HG03342 (cell line): Measurements from ENCODE around the gene NTSR2.
"Not testable (repeated sequence)": the region's sequence is repeated elsewhere in the genome, so short reads cannot be mapped to it uniquely, and the experiment has no call there.

Experiments
- ATAC-seq: cut with Tn5 transposase; IDR thresholded peaks from one replicate; pipeline ENCODE4 v1.9.1; 2021; ENCODE audit warnings: mild to moderate bottlenecking, moderate library complexity; ENCODE audit not compliant: unreplicated experiment

The NTSR2 gene

DNA sequence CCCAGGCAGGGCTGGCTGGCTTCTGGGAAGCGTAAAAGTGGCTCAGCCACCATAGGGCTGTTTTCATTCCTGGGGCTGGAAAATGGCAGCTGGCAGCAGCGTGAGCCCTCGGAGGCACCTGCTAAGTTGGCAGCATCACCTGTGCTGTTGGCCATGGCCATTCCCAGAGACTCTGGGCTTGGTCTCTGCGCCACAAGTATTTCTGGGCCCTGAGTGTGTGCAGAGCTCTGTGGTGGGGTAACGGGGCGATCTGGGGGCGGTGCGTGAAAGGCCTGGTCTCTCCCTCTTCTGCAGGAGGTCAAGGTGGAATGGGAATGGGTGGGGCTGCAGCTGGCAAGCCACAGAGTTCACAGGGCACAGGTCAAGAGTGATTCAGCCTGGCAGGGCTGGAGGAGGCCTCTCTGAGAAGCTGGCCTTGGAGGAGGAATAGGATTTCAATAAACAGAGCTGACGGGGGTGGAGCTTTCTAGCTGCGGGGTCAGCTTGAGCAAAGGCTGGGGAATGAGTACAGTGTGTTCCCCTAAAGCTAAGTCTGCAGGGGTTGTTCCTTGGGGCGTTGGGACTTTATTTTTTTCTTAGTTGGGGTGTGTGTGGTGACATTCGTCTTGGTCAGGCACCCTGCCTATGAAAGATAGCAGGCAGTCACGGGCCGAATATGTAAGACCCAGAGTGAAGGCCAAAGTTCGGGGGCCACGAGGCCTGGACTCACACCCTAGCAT, 10.3 kb upstream of the NTSR2 start:
- no peak for ATAC-seq

DNA sequence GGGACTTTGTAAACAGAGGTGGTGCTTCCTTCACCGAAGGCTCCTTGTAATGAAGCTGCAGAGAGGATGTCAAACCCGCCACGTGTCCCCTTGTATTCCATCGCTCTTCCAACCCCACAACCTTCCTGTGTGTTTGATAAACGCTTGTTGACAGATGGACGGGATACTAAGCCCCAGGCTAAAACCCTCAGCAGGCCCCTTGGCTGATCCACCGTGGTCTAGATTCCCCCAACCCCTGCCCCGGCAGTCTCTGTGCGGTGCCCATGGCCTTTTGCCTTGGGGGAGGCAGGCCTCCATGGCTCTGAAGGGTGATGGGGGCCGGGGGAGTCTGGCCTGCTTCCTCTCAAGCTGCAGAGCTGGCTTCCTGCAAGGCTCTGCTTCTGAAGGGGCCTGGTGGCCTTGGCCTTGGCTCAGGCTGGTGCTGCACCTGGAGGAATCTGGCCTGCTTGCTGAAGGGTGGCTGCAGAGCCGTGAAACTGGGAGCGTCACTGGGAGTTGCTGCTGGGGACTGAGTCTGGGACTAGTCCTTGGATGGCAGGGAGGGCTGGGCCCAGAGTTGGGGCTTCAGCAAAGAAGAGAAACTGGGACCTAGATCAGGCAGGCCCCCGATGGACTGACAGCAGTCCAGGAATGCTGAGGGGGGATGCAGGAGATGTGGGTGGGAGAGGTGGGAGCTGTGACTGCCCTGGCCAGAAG, 9.6 kb upstream of the NTSR2 start:
- ATAC-seq, result no peak

DNA sequence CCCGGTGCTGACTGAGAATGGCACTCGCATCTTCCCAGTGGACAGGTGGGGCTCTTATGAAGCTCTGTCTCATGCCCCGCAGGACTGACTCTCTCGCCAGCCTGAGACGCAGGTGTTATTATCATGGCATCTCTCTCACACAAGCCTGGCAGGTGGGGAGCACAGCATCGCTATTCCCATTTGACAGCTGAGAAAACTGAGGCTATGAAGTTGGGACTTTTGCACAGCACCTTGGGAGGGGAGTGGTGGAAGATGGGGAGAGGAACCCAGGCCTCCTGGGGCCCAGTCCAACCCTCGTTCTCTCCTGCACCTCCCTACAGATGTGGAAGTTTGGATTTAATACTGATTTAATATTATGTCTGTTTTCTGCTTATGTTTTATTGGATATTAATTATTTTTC, 9.0 kb upstream of the NTSR2 start:
- ATAC-seq, result no peak

DNA sequence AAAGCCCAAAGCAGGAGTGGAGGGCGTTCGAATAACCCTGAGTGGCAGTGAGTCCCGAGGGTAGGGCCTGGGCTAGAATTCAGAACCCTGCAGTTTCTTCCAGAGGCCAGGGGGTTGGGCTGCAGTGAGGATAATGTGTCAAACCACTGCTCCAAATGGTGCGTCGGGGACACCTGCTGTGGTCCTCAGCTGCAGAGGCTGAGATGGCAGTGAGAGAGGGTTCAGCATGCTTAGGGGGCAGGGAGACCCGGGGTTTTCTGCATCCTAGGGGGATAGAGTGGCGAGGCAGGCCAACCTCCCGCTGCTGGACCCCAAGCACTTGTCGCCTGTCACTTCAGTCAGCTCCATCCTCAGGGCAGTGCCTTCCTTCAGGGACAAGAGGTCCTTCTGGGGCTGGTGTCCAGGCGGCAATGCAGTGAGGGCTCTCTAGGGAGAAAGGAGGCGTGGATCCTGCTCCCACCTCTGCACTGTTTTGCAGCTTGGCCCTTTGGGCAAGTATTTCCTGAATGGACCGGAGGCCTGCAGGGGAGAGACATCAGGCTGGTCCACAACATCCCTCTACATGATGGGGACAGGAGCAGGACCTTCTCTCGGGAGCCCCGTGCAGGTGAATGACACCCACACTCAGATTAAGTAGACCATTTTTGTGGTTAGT, 8.4 kb upstream of the NTSR2 start:
- ATAC-seq, result no peak

DNA sequence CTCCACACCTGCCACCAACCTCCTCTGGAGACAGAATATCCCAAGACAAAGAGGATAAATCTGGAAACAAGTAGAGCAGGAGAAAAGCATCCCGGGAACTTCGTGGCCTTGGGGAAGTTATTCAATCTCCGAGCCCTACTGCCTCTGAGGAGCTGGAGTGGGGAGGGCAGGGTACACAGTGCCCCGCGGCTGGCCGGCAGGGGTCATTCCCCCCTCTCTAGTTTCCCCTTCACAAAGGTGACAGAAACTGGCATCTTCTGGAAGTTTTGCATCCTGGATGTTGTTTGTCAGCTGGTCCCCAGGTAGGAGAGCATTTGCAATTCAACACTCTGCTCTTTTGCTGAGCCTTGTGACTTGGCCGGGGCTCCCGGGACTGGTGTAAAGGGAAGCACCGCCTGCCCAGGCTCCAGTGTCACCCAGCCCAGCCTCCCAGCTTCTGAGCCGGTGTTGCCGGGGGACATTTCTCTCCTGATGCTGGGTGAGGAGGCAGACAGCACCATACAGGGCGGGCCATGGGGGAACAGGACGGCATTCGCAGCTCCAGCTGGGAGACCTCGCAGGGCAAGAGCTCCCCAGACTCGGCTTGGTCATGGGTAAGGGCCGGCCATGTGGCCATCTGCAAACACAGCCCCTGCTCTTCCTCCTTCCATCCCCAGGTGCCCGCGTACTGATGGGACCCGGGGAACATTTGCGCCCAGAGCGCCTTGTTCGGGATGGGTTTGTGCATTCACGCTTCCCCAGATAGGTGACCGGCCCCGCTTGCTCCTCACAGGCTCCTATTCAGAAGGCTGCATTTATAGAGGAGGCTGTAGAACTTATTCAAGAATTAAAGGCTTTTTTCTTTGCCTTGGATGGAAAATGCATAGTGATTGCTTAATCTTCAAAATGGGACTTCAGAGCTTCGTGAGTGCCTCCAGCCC, 7.4 kb upstream of the NTSR2 start:
- ATAC-seq, result no peak

DNA sequence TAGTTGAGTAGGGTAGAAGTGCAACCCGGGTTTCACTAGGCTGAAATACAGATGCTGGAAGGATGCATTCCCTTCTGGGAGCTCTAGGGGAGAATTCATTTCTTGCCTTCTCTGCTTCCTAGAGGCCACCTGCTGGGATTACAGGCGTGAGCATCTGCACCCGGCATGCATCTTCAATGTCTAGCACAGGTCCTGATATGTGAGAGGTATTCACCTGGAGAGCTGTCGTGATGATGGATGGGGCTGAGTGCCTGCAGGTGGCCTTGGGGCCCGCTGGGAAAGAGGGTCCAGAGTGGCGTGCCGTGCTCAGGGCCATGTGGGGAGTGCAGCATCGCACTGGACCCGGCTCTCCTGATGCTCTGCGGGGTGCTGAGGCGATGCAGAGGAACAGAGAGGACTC, 6.6 kb upstream of the NTSR2 start:
- no peak for ATAC-seq

DNA sequence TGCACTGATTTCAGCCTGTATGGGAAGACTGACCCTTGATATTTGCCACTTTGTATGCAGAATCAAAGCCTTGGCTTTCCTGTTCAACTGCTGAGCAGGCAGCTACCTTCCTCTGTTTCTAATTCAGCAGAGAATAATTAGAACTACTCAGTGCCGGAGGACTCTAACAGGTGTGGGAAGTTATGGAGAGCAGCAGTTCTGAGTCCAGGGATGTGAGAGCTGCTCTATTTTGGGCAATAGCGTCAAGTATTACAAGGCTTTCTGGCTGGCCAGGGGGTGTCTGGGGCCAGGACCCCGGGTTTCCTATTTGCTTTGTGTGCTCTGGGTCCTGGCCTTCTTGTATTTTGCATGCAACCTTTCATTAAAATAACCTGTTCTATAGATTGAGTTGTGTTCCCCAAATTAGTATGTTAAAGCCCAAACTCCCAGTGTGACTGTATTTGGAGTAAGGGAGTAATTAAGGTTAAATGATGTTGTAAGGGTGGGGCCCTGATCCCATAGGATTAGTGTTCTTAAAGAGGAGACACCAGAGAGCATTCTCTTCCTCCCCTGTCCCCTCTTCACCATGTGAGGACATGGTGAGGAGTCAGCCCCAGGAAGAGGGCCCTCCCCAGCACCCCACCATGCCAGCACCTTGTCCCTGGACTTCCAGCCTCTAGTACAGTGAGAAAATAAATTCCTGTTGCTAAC, 5.6 kb upstream of the NTSR2 start:
- ATAC-seq, result no peak

DNA sequence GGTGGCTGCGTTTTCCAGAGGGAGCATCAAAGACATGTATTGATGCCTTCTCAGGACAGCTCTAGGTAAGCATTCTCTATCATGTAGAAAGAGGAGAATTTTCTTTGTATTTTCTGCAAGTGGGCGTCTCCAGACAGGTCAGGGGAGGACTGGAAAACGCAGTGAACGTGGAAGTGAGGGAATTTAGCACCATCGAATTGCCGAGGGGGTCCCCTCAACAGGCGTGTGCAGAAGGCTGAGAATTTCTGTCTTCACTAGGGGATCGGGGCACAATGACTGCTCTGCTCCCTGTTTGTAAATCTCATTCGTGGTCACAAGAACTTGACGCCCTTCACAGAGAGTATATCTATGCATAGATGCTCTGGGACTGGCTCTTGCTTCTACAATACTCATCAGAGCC, 5.0 kb upstream of the NTSR2 start:
- ATAC-seq, result no peak

DNA sequence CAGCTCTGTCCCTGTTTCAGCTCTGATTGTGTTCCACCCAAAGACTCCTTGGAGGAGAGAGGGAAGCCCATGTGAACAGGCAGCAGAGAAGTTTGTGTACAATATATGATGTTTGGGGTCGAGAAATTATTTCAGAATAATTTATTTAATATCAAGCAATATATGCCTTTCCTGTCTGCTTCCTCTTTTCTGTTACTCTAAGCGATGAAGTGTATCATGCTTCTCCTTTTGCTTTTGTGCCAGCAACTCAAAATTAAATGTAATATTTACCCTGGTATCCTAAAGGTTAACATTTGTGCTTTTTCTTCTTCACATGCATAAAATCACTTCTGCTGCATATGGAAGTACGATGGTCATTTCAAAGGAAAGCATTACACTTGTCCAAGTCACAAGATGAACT, 2.4 kb upstream of the NTSR2 start:
- ATAC-seq, result no peak

DNA sequence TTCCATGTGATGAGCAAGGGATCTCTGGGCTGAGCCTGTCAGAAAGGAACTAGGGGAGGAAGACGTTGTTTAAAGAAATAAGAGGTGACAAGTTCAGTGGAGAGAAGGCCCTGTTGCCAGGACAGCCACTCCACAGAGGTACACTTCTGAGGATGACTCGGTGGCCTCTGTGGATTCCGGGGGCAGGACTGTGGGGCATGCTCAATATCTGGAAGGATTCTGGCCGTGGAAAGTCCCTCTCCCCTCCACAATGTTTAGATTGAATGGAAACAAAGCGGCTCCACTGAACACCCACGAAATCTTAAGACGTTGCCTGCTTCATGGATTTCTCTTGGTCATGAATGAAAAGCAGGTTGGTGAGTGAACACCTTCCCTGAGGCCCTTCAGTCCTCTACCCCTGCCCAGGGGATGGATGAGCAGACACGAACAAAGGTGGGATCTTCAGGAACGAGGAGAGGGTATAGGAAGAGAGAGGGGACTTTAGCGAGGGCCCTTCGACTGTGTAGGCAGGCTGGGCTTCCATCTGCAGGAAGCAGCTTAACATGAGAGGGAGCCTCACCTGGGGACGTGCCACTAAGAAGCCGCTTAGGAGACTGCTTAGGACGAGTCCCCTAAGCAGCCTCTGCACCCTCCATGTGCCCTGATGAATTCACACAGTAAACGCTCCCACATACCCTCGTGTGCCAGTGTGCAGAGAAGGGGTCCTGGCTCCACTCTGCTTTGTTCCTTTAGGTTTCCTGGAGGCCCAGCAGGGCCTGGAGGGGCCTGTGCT, 1.9 kb downstream of the NTSR2 start:
- ATAC-seq, result no peak

DNA sequence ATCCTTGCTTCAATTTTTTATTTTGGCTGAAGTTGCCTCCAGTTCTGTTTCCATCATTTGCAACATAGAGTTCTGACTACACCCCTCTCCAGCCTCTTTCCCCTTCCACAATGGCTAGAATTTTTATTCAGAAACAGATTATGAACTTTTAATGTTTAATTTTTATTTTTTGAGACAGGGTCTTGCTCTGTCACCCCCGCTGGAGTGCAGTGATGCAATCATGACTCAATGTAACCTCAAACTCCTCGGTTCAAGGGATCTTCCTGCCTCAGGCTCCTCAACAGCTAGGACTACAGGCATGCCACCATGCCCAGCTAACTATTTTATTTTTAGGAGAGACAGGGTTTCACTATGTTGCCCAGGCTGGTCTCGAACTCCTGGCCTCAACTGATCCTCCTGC, 2.8 kb downstream of the NTSR2 start:
- no peak for ATAC-seq

DNA sequence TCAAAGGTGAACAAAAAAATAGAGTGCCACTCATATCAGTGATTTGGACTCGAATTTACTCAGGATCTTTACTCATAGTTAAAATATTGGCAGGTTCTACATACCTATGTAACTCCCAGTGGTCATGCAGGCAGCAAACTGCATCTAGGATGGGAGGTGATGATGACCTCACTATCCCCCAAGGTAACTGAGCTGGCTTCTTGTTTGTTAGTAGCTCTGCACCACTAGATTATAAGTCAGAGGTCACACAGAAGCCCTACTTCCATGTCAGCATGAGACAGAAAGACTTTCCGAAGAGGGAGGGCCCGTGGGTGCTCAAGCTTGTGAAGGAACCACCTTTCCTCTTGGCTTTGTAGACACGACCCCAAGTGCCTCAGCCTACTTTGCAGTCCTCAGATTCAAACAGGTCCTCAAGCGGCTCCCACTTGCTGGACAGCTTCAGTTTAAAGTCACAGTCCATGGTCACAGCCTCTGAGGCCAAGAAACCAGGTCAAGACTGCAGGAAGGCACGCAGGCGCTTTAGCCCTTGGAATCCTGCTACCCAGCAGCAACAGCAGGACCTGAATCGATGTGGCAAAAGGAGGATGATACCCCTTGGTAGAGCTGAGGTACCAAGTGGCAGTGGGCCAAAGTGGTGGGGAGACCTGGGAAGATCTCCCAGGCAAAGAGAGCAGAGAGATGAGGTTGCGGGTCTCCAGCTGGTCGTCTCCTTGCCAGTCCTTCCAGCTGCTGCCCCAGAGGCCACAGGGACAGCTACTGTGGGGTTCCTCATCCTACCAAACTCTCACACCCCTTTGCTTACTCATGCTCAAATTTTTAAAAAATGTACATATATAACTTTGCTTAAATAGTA, 4.3 kb downstream of the NTSR2 start:
- ATAC-seq, result no peak

DNA sequence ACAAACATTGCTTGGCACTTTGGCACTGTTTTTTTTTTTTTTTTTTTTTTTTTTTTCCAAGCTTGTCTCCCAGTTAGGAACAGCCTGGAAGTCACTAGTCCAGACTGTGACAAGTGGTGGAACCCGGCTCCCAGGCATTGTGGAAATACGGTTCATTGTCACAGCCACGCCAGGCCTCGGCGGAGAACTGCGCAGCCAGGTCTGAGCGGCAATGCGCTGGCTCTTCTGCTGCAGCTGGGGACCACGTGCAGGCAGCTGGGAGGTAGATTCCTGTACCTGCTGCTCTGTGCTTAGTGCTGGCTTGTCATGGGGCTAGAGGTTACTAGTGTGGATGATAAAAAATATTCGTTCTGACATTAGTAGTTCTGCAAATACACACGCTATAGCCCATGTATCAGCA, 5.0 kb downstream of the NTSR2 start:
- no peak for ATAC-seq

DNA sequence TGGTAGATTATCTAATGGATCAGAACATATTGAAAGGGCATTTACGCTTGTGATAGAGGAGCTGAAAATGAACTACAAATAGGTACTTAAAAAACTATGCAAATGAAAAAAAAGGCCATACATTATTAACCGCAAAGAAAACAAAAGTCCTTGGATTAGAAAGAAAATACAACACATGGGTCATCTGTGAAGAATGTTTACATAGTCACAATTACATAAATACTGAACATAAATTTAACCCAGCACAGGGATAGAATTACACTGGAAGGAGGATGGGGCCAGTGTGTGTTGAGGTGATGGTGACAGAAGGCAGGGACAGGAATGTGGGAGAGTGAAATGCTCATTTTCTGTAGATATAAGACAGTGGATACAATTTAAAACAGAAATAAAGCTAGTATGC, 6.6 kb downstream of the NTSR2 start:
- ATAC-seq, result no peak

DNA sequence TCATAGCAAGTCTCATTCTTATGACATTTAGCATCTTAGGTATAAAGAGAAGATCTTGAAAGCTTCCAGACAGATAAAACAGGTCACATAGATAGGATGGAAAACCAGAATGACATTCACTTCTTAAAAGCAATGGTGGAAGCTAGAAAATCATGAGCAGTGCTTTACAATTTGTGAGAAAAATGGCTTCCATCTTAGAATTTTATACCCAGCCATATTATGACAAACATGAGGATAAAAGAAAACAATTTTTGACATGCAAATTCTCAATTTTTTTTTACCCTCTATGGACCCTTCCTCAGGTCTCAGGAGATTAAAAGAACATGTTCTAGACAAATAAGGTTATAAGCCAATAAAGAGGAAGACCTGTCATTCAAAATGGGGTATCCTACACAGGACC, 7.1 kb downstream of the NTSR2 start:
- no peak for ATAC-seq

DNA sequence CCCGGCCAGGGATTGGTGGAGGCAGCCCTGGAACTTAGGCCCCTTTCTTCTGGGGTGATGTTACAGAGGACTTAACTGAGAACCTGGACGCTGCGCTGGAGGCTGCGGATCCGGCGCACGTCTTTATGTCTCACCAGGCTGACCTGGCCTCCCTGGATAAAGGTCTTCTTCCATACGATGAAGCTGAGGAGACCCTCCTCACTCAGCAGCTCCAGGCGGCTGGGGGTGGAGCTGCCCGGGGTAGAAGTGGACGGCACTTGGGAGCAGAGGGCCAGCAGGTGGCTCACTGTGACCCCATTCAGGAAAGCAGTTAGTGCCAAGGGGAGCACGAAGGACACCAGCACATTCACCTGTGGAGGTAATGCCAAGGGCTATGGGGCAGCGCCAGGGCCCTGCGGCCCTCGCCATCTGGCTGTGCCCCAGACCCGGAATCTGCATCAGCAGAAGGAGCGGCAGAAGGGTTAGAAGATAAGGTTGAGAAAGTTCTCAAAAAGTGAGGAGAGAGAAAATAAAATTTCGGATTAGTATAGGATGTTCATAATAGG, 8.0 kb downstream of the NTSR2 start:
- no peak for ATAC-seq

DNA sequence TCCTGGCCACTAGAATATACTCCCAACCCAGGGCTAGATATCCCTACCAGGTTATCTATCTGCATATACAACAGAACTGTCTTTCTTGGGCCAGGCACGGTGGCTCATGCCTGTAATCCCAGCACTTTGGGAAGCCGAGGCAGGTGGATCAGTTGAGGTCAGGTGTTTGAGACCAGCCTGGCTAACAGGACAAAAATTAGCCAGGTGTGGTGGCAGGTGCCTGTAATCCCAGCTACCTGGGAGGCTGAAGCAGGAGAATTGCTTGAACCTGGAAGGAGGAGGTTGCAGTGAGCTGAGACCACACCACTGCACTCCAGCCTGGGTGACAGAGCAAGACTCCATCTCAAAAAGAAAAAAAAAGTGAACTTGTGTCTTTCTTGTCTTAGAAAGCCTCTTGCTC, 9.6 kb downstream of the NTSR2 start:
- ATAC-seq, result not testable (repeated sequence)

DNA sequence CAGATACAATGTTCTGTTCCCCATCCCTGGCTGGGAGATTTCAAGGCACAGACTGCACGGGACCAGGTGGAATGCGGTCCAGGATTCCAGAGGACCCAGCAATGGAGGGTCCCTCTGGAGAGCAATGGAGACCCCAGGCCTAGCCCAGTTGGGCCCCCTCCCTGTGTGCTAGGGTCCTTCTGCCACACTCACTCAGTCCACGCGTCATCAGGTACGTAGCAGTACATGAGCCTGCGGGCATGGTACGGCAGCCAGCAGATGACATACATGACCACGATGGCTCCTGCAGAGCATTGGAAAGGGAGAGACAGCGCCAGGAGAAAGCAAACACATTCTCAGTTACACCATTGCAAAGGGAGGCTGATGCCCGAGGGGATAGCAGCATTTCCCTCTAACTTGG, 10.1 kb downstream of the NTSR2 start:
- no peak for ATAC-seq

DNA sequence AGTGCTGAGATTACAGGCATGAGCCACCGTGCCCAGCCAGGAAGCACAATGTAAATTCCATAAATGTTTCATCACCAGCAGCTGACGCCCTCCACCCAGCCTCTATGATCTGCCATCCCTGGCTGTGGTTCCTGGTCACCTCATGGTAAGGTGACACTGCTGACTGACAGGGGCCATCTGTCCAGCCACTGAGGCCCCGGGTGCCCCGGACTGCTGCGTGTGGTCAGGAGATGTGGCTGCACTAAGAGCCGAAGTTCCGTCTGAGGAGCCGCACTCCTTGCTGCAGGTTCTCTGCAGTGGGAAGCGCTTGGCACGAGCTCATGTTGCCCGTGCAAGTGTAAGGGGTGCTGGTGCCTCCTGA, 10.9 kb downstream of the NTSR2 start:
- no peak for ATAC-seq
